NOMO-1 treated with dmso at 0.1 percent for 144 hours (cell line): Measurements from ENCODE around the gene MOK.

Source experiments
- DNase-seq: peaks from one replicate; lab custom pipeline; 2025; ENCODE audit not compliant: unreplicated experiment; lab: John Stamatoyannopoulos, UW

The MOK gene

DNA sequence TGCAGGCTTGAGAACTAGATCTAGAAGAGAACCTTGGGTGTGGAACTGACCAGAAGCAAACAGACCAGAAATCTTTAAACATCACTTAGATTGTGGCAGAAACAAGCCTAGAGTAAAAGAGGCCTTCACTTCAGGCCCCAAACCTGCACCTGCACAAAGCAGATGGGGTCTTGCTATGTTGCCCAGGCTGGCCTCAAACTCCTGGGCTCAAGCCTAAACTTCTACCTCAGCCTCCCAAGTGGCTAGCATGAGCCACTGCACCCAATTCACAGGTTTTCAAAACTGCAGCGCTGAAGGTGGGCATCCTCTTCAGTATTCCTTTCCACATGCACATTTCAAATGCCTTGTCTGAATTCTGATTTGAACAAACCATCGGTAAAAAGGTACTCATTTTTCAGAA is 19.9 kb downstream of the MOK start:
- DNase-seq: no peak

GRCh38 chr14:102283631-102284129 is 21.3 kb downstream of the MOK start:
- no peak for DNase-seq

DNA sequence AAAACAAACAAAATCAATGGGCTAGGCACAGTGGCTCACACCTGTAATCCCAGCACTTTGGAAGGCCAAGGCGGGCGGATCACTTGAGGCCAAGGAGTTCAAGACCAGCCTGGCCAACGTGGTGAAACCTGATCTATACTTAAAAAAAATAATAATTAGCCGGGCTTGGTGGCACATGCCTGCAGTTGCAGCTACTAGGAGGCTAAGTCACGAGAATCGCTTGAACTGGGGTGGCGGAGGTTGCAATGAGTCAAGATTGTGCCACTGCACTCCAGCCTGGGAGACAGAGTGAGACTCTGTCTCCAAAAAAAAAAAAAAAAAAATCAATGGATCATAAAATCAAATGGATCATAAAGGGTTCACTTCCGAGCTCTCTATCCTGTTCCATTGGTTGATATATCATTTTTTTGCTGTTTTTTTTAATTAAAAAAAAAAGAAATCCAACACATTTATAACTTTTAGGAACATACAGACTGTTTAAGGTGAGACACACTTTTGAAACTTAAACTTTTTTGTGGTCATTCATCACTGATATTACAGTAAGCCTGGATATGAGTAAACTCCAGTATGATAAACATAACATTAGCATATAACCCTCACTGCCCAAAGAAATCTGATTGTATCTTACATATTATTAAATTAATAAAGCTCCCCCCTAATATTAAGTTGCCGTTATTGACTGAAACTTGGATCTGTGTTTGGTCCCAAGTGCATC is 22.1 kb downstream of the MOK start:
- DNase-seq: no peak

DNA sequence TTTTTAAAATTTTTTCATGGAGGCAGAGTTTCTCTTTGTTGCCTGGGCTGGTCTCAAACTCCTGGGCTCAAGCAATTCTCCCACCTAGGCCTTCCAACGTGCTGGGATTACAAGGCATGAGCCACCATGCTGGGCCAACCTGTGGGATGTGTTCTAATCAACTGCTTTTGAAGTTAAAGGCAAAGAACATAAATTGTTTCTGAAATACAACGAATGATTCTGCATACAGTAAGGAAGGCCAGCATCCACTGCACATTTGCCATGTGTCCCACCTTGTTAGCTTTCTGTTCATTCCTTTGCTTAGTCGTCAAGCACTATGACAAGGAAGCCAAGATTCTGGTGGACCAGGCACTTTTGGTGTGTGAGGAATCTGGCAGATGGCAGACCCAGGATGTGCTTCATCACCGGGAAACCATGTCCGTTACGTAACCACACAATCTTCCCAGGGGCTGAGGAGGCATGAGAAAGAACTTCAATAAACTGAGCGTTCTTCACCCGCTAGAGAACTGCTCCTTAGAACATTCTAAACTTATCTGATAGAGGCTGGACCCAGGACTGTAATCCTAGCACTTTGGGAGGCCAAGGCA is 24.5 kb downstream of the MOK start:
- DNase-seq: no peak

DNA sequence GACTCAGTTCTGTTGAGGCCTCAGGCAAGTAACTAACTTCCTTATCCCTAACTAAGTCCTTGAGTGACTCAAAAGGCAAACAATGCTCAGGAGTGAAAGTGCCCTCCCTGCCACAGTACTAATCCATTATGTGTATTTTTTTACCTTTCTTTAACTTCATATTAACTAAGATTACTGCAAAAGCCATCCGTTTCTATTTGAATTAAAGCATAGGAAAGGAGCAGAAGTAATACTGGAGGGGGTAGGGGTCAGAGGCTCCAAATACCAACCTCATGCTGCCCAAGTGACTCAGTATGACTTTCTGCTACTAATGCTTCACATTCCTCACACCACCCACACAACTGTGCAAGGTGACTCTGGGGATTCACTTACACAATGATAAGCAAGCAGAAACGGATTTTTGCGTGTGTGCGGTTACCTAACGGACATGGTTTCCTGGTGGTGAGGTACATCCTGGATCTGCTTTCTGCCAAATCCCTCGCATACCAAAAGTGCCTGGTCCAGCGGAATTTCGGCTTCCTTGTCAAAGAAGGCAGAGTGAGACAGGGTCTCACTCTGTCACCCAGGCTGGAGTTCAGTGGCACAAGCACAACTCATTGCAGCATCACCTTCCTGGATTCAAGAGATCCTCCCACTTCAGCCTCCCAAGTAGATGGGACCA is 25.1 kb downstream of the MOK start:
- no peak for DNase-seq

GRCh38 chr14:102279282-102279681 is 25.7 kb downstream of the MOK start:
- no peak for DNase-seq

DNA sequence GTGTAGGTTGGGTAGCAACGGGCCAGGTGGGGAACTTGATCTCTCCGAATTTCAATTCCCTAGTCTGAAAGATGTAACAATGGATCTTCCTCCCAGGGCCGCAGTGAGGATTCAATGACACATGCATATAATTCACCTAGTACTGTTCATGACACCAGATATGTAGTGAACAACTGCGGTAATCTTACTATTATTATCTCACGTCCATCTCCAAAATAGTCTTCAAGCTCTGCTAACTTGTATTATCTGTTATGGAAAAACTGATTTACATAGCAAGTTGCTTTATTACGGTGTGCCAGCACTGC is 26.4 kb downstream of the MOK start:
- no peak for DNase-seq

DNA sequence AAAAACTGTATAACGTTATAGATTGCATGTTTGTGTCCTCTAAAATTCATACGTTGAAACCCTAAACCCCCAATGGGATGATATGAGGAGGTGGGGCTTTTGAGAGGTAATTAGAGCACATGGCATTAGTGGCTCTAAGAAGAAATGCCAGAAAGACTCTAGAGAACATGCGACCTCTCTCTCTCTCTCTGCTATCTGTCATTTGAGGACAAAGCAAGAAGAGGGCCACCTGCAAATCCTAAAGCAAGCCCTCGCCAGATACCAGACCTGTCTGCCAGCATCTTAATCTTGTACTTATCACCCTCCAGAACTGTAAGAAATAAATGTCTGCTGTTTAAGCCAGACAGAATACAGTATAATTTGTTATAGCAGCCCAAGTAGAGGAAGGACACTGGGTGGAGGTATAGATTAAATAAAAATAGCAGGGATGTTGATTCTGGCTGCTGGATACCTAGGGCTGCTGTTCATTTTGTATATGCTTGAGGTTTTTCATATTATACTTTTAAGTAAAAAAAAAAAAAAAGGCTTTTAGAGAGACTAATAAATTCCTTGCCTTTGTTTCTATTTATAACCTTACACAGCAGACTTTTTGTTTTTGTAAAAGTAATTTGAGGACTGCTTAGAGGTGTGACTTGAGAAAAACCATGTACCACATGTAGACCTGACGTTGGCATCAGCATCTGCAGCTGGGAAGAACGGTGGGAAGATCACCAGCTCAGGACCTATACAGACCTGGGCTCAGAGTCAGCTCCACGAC is 26.9 kb downstream of the MOK start:
- no peak for DNase-seq

DNA sequence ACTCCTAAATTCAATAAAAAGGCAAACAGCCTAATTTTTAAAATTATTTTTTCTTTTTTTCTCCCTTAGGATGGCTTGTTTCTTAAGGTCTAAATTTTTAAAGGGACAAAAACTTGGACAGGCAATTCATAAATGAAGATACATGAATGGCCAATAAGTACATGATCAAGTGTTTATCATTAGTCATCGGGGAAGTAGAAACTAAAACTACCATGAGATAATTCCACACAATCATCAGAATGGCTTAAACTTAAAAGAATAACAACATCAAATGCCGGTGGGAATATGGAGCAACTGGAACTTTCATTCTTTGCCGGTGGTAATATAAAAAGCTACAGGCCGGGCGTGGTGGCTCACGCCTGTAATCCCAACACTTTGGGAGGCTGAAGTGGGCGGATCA is 29.1 kb downstream of the MOK start:
- no peak for DNase-seq

- DNase-seq: no peak
Measured at GRCh38 chr14:102272392-102272791, 32.6 kb downstream of the MOK start.

- no peak for DNase-seq
Measured at GRCh38 chr14:102264775-102265174, 40.2 kb downstream of the MOK start.

DNA sequence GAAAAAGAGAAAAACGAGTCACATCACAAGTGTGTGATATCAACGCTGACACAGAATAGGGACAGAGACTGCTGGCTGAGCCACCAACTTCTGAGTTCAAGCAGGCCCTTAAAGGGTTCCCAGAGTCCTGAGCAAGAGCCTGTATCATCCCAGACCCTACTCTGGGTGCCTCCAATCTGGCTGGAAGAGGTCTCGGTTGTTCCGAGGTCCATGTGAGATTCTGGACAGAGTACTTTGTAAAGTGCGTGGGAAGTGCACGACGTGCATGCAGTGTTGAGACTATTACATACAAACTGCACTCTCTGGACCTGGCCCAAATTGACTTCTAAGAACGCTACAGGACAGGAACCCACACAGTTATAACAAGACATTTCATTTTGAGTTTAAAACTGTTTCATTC is 40.6 kb downstream of the MOK start:
- DNase-seq: no peak

DNA sequence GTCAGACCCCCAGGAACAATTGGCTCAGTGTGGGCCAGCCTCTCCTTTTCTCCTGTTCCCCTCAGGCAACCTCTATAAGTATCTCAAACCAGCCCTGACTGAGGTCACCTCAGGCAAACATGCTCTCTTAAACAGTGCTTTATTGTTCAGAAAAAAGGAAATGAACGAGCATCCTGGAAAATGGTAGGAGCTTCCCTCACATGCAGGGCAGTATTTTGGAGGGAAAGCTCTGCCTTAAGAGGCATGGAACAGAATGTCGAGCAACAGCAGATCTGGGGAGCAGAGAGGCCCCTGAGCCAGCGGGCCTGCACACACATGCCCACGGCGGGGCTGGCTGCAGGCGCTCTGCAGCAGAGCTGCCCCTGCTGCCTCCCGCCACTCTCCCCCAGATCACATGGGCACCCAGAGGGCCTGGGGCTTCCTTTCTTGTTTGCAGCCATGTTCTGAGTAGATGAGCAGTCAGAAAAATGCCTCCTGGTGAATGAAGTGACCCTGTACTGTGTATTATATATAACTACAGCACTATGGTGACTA is 42.0 kb downstream of the MOK start:
- no peak for DNase-seq

- no peak for DNase-seq
Measured at GRCh38 chr14:102258136-102258535, 46.8 kb downstream of the MOK start.

GRCh38 chr14:102256716-102257115 is 48.2 kb downstream of the MOK start:
- no peak for DNase-seq

DNA sequence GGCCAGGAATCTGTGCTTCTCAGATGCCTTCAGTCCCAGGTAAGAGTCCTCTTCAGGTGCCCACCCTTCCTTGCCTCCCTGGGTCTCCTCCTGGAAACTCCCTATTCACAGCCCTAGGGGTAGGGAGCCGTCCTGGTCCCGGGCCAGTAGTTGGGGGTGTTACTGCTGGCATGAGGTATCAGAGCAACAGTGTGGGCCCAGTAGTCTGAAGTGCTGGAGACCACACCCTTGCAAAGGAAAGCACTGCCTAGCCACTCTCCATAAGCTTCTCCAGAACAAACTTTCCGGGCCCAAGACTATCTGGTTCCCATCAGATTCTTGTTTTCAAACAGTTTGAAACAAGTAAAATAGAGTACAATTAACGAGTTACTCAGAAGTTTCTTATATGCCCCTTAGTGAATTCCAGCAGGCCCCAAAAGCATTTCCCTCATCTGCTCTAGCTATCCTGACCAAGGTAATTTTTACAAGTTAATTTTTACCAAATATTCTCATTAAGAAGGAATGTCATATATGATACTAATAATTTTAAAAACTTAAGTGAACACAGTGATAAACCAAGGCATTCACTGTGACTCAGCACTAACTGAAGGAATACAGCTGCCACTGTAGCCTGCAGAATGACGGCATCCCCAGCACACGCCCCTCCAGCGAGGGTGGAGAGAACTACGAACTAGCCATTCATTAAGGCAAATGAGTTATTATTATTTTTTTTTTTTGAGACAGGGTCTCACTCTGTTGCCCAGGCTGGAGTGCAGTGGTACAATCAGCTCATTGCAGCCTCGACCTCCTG is 49.4 kb downstream of the MOK start:
- DNase-seq: no peak

- DNase-seq: no peak
Measured at GRCh38 chr14:102252834-102253801, 51.8 kb downstream of the MOK start.

GRCh38 chr14:102251161-102251560 is 53.8 kb downstream of the MOK start:
- no peak for DNase-seq

- no peak for DNase-seq
Measured at GRCh38 chr14:102250636-102251035, 54.3 kb downstream of the MOK start.

DNA sequence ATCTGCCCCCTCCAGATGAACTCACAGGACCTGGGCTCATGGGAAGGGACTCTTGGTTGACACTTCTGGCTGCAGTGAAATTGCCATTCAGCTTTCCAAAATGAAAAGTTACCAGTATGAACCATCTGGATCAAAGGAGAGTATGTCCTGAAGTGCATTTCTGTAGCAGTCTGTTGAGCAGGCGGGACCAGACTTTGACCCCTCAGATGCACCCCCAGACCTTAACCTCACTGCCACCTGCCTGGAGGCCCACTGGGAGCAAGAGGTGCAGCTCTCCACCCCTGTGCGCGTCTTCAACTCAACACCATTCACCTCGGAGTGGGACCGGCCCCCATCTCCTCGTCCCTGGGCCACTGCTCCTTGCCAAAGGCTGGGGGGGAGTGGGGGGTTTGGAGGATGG is 55.0 kb downstream of the MOK start:
- no peak for DNase-seq
